D721Med (cell line): ENCODE data around the gene CHST11.

Experiments
- DNase-seq: peaks from one replicate; pipeline ENCODE4 v3.0.0; 2011; ENCODE audit warnings: low spot score; ENCODE audit not compliant: insufficient read length
- FAIRE-seq: peaks from 2 replicates; lab custom pipeline; 2011; peaks lifted over from hg19 to GRCh38; lab: Jason Lieb, UNC
- CTCF ChIP-seq: IDR thresholded peaks from 2 replicates; pipeline ENCODE4 v1.5.1; 2012; ENCODE audit warnings: mild to moderate bottlenecking, control low read depth; ENCODE audit not compliant: insufficient read depth; ENCODE audit errors: missing control alignments

Gene CHST11

GRCh38 chr12:104502217-104502616 lies 45.5 kb downstream of the CHST11 start:
- DNase-seq (no peak), FAIRE-seq (no peak)
- no peak for TF ChIP-seq CTCF

GRCh38 chr12:104502638-104503037 lies 45.9 kb downstream of the CHST11 start:
- DNase-seq, result no peak
- FAIRE-seq, result no peak
- no peak for TF ChIP-seq CTCF

GRCh38 chr12:104503191-104503590 lies 46.4 kb downstream of the CHST11 start:
- no peak for DNase-seq
- FAIRE-seq, result no peak
- TF ChIP-seq CTCF, result no peak

GRCh38 chr12:104504146-104504545 lies 47.4 kb downstream of the CHST11 start:
- FAIRE-seq (no peak), DNase-seq (no peak)
- TF ChIP-seq CTCF, result no peak

- DNase-seq, result no peak
- FAIRE-seq, result no peak
- no peak for TF ChIP-seq CTCF
Measured at GRCh38 chr12:104505095-104505818, 48.5 kb downstream of the CHST11 start.

- TF ChIP-seq CTCF, result no peak
- no peak for FAIRE-seq
- DNase-seq, result no peak
Measured at GRCh38 chr12:104506676-104507401, 50.1 kb downstream of the CHST11 start.

GRCh38 chr12:104507672-104508071 lies 50.9 kb downstream of the CHST11 start:
- FAIRE-seq (no peak), DNase-seq (no peak)
- no peak for TF ChIP-seq CTCF
